ENCODE data around the gene PTPRG.
"Not testable (repeated sequence)": the region's sequence is repeated elsewhere in the genome, so short reads cannot be mapped to it uniquely, and the experiment has no call there.

Gene PTPRG

DNA sequence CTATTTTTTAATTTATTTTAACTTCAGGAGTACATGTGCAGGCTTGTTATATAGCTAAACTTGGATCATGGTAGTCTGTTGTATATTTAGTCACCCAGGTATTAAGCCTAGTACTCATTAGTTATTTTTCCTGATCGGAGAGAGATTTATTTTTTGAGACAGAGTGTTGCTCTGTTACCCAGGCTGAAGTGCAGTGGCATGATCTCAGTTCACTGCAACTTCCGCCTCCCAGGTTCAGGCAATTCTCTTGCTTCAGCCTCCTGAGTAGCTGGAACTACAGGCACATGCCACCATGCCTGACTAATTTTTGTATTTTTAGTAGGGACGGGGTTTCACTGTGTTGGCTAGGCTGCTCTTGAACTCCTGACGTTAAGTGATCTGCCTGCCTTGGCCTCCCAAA, 477.4 kb downstream of the PTPRG start:
- not testable (repeated sequence) for DNase-seq

DNA sequence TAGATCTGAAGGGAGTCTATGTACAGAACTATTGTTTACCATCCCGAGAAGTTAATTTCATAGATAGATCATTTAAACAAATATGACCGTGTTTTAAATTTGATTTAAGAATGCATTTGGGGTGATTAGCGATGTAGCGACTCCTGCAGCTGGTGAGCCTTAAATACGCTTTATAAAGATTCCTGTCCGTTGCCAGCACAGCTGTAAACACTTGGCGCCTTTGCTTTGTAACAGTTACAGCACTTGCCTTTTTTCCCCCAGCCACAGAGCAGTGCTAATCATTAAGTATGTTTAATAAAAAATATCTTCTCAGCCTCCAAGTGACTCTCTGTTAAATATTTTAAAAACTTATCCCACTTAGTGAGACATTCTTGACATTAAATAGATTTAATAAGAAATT, 478.2 kb downstream of the PTPRG start:
- no peak for DNase-seq

DNA sequence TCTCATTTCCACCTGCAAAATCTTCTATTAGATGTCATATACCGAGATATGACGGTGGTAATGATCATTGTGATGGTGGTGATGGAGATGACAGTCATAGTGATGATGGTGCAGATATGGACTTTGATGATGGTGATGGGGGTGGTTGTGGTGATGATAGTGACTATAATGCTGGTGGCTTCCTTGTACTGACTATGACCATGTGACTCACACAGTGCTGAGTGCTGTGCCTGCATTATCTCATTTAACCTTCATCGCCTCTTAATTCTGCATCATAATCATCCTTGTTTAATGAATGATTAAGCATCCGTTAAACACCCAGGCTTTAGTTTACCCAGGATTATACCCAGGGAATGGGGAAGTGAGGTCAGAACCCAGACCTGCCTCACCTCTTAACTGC, 480.3 kb downstream of the PTPRG start:
- no peak for DNase-seq

DNA sequence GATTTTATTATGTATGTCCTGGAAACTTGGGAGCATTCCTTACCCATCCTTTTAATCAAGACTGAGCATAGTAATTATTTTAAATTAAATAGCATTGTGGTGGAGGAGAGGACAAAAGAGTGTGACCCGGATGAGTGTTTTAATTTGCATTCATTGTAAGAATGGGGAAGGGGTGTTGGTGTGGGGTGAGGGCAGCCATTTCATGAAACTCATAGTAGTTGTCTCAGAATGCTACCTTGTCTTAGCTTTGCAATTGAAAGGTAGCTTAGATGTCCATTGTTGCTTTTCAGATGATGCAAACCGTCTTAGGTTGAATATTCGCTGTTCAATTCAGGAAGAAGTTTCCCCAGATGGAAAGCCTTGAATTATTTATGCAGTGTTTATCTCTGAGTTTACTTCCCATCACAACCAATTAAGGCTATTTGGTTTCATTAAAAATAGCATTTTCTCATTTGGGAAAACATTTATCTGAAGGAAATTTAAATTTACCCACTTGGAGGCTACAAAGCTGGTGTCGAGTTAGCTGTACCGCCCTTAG, 483.6 kb downstream of the PTPRG start:
- no peak for DNase-seq

DNA sequence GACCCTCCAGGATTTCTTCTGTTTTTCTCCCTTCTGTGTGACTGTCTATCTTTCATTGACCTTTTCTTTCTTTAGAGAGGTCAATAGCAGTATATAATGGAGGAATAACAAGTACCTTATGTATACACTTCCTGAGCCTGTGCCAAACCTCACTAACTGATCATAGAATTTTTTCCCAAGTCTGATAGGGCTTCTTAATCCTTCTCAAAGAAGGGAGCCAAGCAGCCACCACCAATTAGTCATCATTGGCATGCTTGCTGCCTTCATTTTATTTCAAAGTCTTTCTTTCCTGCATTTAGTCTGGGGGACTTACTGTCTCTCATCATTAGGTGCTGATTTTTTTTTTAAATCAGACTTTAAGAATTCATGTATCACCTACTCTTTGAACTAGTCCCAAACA, 485.0 kb downstream of the PTPRG start:
- no peak for DNase-seq

DNA sequence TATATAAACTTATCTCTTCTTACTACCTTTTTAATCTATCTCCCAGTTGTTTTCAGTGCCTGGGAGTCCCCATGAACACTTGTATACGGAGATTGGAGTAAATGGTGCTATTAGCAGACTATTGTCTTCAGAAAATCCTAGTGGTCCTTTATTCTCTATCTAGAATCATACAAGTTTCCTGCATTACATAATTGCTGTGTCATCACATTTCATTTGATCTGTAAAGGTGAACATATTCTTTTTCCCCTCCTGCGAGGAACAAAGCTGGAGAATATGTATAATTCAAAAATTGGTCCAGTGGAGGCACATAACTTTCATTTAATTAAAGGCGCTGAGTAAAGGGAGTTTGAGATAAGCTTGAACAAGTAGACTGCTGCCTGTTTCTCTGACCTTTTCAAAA, 487.2 kb downstream of the PTPRG start:
- DNase-seq = no peak

DNA sequence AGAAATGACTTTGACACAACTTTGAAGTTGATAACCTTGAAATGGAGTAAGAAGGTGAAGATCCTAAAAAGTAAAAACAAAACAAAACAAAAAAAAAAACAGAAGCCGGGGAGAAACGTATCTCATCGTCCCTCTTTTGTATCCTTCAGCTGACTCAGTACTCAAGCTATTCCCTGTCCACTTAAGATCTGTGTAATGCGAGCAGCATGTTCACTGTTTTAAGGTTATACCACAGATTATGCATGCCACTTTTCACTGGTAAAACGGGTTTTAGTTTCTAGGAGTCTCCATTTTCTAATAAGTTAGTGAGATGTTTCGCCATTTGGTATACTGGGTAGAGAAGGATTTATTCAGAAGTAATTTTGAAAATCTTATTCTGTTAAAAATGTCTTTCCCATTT, 487.7 kb downstream of the PTPRG start:
- no peak for DNase-seq

DNA sequence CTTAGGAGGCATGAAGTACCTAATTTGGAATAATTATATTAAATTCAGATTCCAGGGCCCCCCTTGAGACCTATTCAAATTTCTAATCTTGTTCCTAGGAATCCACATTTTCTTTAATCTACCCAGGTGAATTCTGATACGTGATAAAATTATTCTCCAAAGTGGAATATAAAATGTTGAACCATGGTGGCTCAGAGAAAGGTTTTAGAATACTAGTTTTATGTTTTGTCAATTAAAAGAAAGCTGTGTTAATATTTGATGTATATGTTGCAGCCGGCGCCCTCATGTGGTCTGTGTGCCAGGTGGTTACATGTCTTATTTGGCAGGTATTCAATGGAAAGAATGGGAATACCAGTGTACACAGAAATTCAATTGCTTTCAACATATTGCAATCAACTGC, 490.1 kb downstream of the PTPRG start:
- DNase-seq = peak; percentile 48

DNA sequence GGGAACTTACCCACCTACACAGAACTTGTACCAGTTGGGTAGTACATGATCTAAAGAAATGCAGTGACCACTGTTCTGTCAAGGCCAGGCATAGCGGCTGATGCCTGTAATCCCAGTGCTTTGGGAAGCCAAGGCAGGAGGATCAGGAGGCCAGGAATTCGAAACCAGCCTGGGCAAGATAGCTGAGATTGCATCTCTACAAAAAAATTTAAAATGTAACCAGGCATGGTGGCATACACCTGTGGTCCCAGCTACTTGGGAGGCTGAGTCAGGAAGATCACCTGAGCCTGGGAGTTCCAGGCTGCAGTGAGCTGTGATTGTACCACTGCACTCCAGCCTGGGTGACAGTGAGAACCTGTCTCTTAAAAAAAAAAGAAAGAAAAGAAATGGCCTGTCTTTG, 491.0 kb downstream of the PTPRG start:
- no peak for DNase-seq

DNA sequence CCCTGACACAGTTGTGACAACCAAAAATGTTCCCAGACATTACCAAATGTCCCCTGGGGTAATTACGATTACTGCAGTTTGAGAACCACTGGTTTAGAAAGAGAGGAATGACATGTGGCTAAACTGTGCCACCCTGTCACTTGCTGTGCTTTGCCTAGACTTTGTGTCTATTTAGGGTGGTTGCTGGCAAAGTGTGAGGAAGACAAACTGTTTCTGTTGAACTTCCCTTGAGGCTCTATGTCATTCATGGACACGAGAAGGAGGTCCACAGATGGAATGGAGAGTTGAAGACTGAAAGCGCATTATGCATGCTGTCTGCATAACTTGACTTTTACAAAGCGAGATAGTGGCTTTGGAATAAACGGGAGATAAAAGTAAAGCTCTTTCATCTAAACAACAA, 495.3 kb downstream of the PTPRG start:
- DNase-seq = no peak

DNA sequence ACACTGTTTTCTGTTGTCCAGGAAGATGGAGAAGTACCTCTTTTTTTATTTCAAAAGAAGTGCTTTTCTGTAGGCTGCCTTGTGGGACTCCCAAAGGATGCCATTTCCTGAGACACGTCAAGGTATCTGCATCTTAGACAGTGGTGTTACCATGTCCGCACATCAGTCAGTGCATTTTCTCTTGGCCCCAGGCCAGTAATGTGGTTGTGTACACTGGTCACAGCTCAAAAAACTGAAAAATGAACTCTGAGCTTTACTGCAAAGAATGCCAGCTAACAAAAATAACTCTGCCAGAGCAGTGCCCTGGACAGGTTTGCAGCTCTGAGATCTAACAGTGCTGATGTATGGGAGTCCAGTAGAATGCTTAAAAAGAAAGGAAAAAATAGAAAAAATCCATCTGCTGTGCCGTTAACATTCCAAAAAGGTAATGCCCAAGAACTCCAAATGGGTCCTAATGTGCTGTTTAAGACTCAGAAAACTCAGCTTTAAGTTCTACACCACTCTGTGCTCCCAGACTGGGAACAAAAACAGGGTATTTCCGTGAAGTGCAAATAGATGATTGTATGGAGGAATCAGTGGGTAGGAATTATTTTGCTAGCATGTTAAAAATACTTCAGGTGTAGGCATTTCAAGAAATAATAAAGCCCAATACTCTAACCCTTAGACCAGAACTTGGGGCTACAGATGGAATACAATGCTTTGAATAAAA, 496.1 kb downstream of the PTPRG start:
- no peak for DNase-seq

DNA sequence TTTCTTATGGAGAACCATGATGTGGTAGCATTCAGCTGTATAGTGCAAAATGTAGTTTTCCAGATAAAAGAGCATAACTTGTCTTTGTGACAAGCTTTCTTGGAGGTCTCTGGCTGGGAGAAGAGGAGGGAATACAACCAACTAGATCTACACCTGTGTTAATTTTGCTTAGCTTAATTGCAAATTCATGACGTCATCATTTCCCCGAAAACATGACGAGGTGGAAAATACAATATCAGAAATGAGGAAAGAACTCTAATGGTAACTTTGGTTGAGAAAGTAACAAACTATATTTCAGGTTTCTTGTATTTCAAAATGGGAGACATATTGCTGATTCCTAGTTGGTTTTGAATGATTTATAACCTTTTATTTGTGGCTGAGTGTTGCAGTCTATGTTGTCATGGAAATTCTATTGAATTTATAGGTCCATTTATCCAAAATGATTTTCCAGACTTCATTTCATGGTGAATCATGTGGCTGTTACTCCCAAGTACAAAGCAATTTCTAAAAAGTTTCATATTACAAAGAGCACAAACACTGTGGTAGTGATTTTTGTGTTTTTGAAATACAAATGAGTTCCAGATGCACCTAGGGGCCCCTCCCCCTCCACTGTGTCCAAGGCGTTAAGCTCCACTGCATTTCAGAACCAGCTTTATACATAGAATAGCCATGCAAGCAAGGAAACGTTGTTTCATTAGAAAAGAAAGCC, 504.8 kb downstream of the PTPRG start:
- no peak for DNase-seq

DNA sequence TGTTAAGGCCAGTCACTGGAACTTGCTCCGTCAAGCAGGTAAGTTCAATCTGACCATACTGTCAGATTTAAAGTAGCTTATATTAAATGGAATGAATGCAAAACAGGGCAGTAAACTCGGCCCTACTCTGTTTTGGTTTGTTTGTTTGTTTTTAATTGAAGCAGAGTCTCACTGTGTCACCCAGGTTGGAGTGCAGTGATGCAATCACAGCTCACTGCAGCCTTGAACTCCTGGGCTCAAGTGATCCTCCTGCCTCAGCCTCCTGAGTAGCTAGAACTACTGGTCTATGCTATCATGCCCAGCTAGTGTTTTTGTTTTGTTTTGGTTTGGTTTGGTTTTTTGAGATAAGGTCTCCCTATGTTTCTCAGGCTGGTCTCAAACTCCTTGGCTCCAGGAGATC, 507.0 kb downstream of the PTPRG start:
- no peak for DNase-seq

DNA sequence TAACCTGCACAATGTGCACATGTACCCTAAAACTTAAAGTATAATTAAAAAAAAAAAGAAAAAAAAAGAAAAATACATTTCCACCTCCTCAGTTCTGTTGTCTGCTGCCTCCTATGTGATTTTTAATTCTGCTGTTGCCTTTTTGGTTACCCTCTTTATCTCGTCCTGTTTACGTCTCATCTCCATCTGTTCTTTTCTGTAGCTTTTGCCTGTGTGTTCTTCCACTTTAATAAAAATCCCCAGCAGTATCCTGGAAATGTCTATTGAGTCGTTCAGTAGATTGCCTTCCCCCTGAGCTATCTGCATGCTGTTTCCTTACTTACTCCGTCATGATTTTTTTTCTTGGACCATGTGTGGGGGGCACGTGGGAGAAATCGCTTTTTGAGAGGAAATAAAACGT, 509.5 kb downstream of the PTPRG start:
- no peak for DNase-seq

DNA sequence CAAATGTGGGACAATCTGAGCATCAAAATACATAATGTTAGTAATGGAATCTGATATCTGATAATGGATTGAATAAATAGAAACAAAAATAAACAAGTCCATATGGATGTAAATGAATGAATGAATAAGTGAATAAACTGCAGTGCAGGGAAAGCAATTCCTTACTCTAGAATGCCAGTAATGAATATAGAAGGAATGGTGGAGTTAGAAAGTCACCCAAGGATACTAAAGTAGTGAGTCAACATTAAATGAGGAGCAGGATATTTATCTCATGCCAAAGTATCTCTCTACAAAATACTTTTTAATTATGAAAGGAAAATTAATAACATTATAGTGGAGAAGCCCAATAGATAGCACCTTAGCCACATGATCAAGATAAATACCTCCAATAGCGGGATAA, 511.7 kb downstream of the PTPRG start:
- DNase-seq = no peak

DNA sequence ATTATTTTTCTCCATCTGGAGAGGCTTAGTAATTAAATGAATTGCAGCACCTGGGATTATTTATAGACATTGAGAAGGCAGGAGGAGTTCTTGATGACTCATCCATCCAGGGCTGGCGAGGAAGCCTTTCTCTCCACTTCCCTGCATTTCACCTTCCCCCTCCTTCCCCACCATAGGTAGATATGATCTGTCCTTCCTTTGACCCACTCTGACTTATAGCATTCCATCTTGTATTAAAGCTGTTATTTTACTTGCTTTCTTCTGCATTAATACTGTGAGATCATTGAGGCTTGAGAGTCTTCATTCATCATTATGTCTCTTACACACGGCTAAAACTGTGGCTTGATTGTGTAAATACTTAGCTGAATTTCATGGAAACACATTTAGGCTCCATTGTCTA, 523.2 kb downstream of the PTPRG start:
- DNase-seq = peak; percentile 22

DNA sequence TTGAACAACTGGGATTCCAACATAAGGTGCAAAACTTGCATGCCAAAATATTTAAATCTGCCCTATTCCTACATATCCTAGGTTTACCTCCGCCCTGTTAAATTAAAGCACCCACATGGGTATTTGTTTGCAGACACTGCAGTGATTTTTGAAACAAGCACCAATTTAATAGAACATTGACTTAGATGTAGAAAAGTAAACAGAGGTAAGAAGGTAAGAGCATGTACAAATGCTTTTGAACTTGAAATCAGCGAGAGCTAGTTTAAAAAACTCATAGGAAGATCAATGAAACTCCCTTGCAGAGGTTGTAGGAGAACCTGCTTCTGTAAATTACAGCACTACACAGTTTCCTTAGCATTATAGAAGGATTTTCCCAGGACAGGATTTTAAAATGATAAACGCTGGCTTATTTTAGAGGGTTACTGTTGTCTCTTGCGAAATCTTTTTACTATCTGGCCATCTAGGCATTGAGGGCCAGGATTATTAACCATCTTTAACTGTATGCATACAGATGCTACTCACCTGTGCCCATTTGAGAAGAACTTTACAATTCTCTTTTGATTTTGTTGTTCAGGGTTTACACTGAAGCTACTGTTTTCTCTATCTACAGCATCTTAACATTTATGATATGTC, 527.2 kb downstream of the PTPRG start:
- DNase-seq = no peak

DNA sequence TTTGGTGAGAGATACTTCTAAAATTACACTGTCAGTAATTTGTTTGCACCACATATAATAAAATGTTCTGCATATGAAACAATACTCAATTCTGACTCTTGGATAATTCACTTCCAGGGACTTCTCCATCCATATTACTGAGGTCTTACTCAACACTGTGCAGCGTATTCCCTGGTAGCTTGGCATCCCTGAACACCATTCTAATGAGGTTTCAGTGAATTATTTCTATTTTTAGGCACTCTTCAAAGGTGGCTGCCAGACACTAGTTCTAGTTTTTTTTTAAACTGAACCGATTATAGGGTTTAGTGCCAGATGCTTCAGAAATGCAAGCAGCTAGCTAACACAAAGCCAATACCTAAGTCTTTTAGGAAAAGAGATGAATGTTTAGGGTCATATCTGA, 528.7 kb downstream of the PTPRG start:
- no peak for DNase-seq

DNA sequence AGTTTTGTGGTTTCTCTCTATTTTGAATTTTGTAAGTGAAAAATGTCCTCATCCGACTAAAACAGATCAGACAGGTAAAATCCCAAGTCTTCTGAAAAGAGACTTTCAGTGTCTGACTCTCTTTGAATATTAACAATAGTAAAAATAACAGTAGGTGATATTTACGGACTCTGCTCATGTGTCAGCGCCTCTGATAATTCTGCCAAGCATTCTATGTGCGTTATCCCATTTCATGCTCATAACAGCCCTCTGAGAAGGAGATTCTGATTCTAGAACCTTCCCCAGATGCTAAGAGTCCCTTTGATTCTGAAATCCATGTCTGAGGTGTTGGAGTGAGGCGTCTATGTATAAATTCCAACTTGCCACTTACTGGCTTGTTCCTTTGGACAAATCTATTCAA, 529.1 kb downstream of the PTPRG start:
- DNase-seq = no peak

DNA sequence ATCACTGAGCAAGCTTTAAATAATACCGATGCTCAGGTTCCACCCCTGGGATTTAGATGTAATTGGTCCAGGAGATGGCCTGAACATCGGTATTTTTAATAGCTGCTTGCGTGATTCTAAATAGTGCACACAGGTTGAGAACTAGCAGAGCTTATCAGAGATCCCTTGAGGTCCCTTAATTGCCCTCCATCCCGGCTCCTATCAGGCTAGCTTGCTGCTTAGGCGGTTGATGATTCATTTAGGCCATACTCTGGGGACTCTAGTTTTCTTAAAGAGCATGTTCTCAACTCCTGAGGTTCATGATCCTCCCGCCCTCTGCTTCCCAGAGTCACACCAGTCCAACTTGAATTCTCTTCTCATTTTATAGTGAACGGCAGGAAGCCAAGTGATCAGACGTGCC, 531.7 kb downstream of the PTPRG start:
- no peak for DNase-seq

DNA sequence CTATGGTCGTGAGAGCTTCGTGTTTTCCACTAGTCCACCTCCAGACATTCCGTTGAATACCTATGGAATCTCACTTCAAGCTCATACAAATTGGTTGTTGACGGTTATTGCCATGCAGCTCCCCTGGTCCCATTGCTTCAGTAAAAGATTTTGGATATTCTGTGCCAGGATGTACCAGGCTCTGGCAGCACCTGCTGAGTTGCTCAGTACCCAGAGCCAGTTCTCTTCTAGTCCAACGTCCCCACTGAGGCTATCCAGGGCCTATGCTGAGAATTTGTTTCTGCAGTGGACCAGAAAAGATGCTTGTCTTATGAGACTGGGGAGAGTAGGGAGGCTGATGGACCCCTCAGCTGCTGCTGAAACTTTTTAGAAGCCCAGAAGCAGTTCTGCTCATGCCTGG, 533.1 kb downstream of the PTPRG start:
- no peak for DNase-seq

DNA sequence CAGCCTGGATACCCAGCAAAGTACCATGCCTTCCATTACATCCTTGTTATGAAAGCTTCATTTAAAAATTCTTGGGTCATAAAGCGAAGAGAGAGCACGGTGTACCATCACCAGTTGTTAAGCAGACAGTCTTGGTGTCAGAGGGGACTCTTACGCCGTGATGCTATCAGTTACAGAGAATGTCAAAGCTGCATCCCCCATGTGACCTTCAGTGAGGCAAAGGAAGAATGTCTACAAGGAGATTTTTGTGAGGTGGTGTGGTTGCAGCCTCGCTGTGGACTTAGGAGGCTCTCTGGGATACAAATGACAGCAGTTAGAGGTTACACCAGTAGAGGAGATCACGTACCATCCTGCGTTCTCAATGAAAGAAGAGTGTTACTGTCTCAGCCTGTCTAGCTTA, 533.7 kb downstream of the PTPRG start:
- DNase-seq = no peak

DNA sequence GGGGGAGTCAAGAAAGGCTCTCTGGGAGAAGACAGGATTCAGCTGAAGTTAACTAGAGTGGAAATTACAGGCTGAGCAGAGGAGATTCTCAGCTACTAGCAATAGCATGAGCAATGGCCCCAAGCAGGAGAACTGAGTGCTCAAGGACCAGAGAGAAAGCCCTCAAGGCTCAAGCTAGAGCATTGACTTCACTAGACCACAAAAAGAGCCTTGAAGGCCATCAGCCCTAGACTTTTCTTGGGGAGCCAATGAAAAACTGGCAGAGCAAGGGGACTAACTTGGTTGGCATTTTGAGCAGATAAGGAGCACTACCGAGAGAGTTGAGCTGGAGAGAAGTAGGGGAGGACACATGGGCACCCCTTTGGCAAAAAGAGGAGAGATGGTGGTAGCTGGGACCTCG, 534.4 kb downstream of the PTPRG start:
- no peak for DNase-seq

DNA sequence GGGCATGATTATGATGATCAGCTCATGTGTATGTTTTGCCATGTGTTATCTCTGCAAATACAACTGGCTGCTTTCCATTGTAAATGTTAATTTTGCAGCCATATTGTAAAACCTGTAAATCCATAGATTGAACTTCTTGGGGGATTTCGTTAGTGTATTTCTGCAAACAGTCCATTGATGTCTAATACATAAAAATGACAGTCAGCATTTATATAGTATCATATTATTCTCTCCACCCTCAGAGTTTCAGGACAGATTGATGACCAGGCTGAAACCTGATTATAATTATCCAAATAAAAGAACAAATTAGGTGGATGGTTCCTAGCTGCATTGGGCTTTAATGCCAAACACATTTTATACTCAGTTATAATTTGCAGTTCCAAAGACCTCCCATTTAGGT, 535.1 kb downstream of the PTPRG start:
- no peak for DNase-seq

Data from DMS53 (cell line).